Measurements from ENCODE around the gene ZNF23. TPM values are rescaled to one million over a fixed set of nuclear protein-coding genes. Genes with fewer than 3 reads are reported as not detected.

Gene ZNF23
- total RNA-seq, 4 donors from 2014 or later: 4.4 to 28.9 (median 9.5) TPM

- no peak for TF ChIP-seq POLR2A (IDR thresholded peaks at IDR 0.05)
- no peak for DNase-seq
Observed at GRCh38 chr16:71431991-71432390, 30.1 kb downstream of the ZNF23 start.

GRCh38 chr16:71431176-71431575 is 30.9 kb downstream of the ZNF23 start:
- no peaks in the 10 kb centered on the region for H3K27me3 ChIP-seq
- H3K4me3 ChIP-seq: no peak overlapping the region
- no peaks in the 10 kb centered on the region for H3K4me1 ChIP-seq
- no peak overlapping the region for H3K27ac ChIP-seq
- no peaks in the 10 kb centered on the region for H3K9me3 ChIP-seq
- no peak for TF ChIP-seq POLR2A (IDR thresholded peaks at IDR 0.05)
- no peak for TF ChIP-seq CTCF (IDR thresholded peaks at IDR 0.05)
- H3K36me3 ChIP-seq: no peaks in the 10 kb centered on the region
- DNase-seq: no peak

More at GRCh38 chr16:71431991-71432390, 30.1 kb downstream of the ZNF23 start:
- H3K27me3 ChIP-seq: no peaks in the 10 kb centered on the region
- H3K36me3 ChIP-seq: no peaks in the 10 kb centered on the region
- no peaks in the 10 kb centered on the region for H3K9me3 ChIP-seq
- no peak overlapping the region for H3K27ac ChIP-seq
- no peak overlapping the region for H3K4me3 ChIP-seq
- H3K4me1 ChIP-seq: no peaks in the 10 kb centered on the region

GRCh38 chr16:71430744-71431143 is 31.3 kb downstream of the ZNF23 start:
- Histone ChIP-seq H3K27ac (no peak overlapping the region), H3K36me3 (no peaks in the 10 kb centered on the region), H3K4me3 (no peak overlapping the region), H3K4me1 (no peaks in the 10 kb centered on the region), H3K27me3 (no peaks in the 10 kb centered on the region), H3K9me3 (no peaks in the 10 kb centered on the region)
- TF ChIP-seq POLR2A (IDR thresholded peaks at IDR 0.05) (no peak), CTCF (IDR thresholded peaks at IDR 0.05) (no peak)
- DNase-seq: no peak

- DNase-seq: no peak
- Histone ChIP-seq H3K27ac (no peak overlapping the region), H3K9me3 (no peaks in the 10 kb centered on the region), H3K27me3 (no peaks in the 10 kb centered on the region), H3K4me1 (no peaks in the 10 kb centered on the region), H3K4me3 (no peak overlapping the region), H3K36me3 (no peaks in the 10 kb centered on the region)
- no peak for TF ChIP-seq POLR2A (IDR thresholded peaks at IDR 0.05)
- no peak for TF ChIP-seq CTCF (IDR thresholded peaks at IDR 0.05)
Observed at GRCh38 chr16:71429581-71429980, 32.5 kb downstream of the ZNF23 start.

- Histone ChIP-seq H3K36me3 (no peaks in the 10 kb centered on the region), H3K4me1 (no peaks in the 10 kb centered on the region), H3K9me3 (no peaks in the 10 kb centered on the region), H3K4me3 (no peak overlapping the region), H3K27ac (no peak overlapping the region), H3K27me3 (no peaks in the 10 kb centered on the region)
- TF ChIP-seq POLR2A (IDR thresholded peaks at IDR 0.05): no peak
- no peak for TF ChIP-seq CTCF (IDR thresholded peaks at IDR 0.05)
- no peak for DNase-seq
Observed at GRCh38 chr16:71428883-71429282, 33.2 kb downstream of the ZNF23 start.

- Histone ChIP-seq H3K36me3 (no peaks in the 10 kb centered on the region), H3K9me3 (no peaks in the 10 kb centered on the region), H3K27me3 (no peaks in the 10 kb centered on the region), H3K4me1 (no peaks in the 10 kb centered on the region), H3K27ac (no peak overlapping the region), H3K4me3 (no peak overlapping the region)
- TF ChIP-seq POLR2A (IDR thresholded peaks at IDR 0.05): no peak
- no peak for DNase-seq
Observed at GRCh38 chr16:71428385-71428784, 33.7 kb downstream of the ZNF23 start.

Measured in Peyer's patch (tissue), 4 donors.